Measurements from ENCODE around the gene CALB2. TPM values are rescaled to one million over a fixed set of nuclear protein-coding genes. Genes with fewer than 3 reads are reported as not detected.

The CALB2 gene
- total RNA-seq, 1 donor from 2014 or later = 0.96 TPM

- peaks cover 5% of the 10 kb centered on the region for H3K36me3 Mint-ChIP-seq (ENCODE audit: insufficient read depth)
- no peak overlapping the region for H3K4me3 Mint-ChIP-seq (ENCODE audit: low read depth)
- peaks cover 7% of the 10 kb centered on the region for H3K9me3 Mint-ChIP-seq (ENCODE audit: low read depth)
- no peak for DNase-seq (ENCODE audit: low spot score, unreplicated experiment)
- H3K27ac Mint-ChIP-seq = no peak overlapping the region
- peaks cover 15% of the 10 kb centered on the region for H3K27me3 Mint-ChIP-seq
- no peak for TF ChIP-seq CTCF (IDR thresholded peaks at IDR 0.05; ENCODE audit: unreplicated experiment)
- peaks cover 9% of the 10 kb centered on the region for H3K4me1 Mint-ChIP-seq (ENCODE audit: low read depth)
These were observed 50.0 kb downstream of the CALB2 start for GRCh38 chr16:71408536-71408935.

GRCh38 chr16:71409011-71409775, 50.7 kb downstream of the CALB2 start:
- Mint-ChIP-seq H3K4me3 (ENCODE audit: low read depth) (no peak overlapping the region), H3K9me3 (ENCODE audit: low read depth) (peaks cover 7% of the 10 kb centered on the region), H3K4me1 (ENCODE audit: low read depth) (peaks cover 9% of the 10 kb centered on the region), H3K36me3 (ENCODE audit: insufficient read depth) (peaks cover 5% of the 10 kb centered on the region), H3K27ac (no peak overlapping the region), H3K27me3 (peaks cover 15% of the 10 kb centered on the region)
- DNase-seq (ENCODE audit: low spot score, unreplicated experiment) = no peak
- TF ChIP-seq CTCF (IDR thresholded peaks at IDR 0.05; ENCODE audit: unreplicated experiment) = no peak

GRCh38 chr16:71410146-71410545, 51.6 kb downstream of the CALB2 start:
- Mint-ChIP-seq H3K36me3 (ENCODE audit: insufficient read depth) (peaks cover 5% of the 10 kb centered on the region), H3K9me3 (ENCODE audit: low read depth) (no peaks in the 10 kb centered on the region), H3K4me3 (ENCODE audit: low read depth) (no peak overlapping the region), H3K27me3 (peaks cover 15% of the 10 kb centered on the region), H3K27ac (no peak overlapping the region), H3K4me1 (ENCODE audit: low read depth) (peaks cover 9% of the 10 kb centered on the region)
- no peak for TF ChIP-seq CTCF (IDR thresholded peaks at IDR 0.05; ENCODE audit: unreplicated experiment)
- DNase-seq (ENCODE audit: low spot score, unreplicated experiment) = no peak

GRCh38 chr16:71412270-71413160, 54.0 kb downstream of the CALB2 start:
- no peak overlapping the region for H3K27ac Mint-ChIP-seq
- no peaks in the 10 kb centered on the region for H3K36me3 Mint-ChIP-seq (ENCODE audit: insufficient read depth)
- H3K9me3 Mint-ChIP-seq (ENCODE audit: low read depth) = no peaks in the 10 kb centered on the region
- peaks cover 9% of the 10 kb centered on the region for H3K4me1 Mint-ChIP-seq (ENCODE audit: low read depth)
- TF ChIP-seq CTCF (IDR thresholded peaks at IDR 0.05; ENCODE audit: unreplicated experiment) = peak; percentile 72
- DNase-seq (ENCODE audit: low spot score, unreplicated experiment) = peak; percentile 67
- H3K4me3 Mint-ChIP-seq (ENCODE audit: low read depth) = no peak overlapping the region
- H3K27me3 Mint-ChIP-seq = peaks cover 23% of the 10 kb centered on the region

GRCh38 chr16:71413341-71413740, 54.8 kb downstream of the CALB2 start:
- Mint-ChIP-seq H3K4me3 (ENCODE audit: low read depth) (no peak overlapping the region), H3K4me1 (ENCODE audit: low read depth) (peaks cover 7% of the 10 kb centered on the region), H3K27me3 (peaks cover 27% of the 10 kb centered on the region), H3K36me3 (ENCODE audit: insufficient read depth) (no peaks in the 10 kb centered on the region), H3K9me3 (ENCODE audit: low read depth) (no peaks in the 10 kb centered on the region), H3K27ac (no peak overlapping the region)
- no peak for DNase-seq (ENCODE audit: low spot score, unreplicated experiment)
- no peak for TF ChIP-seq CTCF (IDR thresholded peaks at IDR 0.05; ENCODE audit: unreplicated experiment)

Data from progenitor cell of endocrine pancreas (in vitro differentiated cells).